GM19351 (cell line): ENCODE measurements around the gene LPGAT1.

Experiments
- ATAC-seq: cut with Tn5 transposase; IDR thresholded peaks from one replicate; pipeline ENCODE4 v1.9.1; 2021; ENCODE audit warnings: mild to moderate bottlenecking, moderate library complexity; ENCODE audit not compliant: unreplicated experiment

Gene LPGAT1

DNA sequence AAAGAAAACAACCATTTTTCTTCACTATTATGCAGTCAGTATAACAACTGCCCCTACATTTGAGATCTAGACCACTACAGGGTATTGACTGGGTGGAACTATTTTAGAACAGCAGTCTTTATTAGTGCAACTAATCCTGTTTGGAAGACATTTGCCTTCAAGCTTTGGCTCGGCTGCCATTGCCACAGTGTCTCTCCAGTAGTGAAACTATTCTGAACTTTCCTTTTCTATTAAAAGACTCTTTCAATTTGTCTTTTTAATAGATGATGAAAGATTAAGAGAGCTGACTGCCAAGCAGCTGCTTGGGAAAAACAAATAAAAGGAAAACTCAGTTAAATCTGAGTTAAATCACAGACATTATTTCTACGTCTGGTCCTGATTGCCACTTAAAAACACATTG is 49.3 kb downstream of the LPGAT1 start:
- ATAC-seq, result peak; percentile 49

GRCh38 chr1:211775170-211775569 is 55.4 kb downstream of the LPGAT1 start:
- ATAC-seq, result no peak

GRCh38 chr1:211764701-211765100 is 65.9 kb downstream of the LPGAT1 start:
- no peak for ATAC-seq

DNA sequence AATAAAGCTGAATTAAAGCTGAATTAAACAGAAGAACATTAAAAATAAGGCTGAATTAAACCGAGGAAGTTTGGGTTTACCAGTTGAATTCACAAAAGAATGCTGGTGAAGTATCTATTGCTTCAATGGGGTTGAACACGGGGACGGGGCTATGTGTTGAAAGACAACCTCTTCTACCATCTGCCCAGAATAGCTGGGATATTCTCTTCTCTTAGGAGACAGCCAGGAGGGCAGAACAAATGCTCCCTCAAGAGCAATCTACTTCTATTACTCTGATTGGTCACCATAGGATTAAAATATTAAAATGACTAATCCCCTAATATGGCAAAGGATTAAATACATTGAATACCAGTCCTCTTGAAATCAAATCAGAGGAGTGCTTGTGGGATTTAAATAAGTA is 68.4 kb downstream of the LPGAT1 start:
- no peak for ATAC-seq

DNA sequence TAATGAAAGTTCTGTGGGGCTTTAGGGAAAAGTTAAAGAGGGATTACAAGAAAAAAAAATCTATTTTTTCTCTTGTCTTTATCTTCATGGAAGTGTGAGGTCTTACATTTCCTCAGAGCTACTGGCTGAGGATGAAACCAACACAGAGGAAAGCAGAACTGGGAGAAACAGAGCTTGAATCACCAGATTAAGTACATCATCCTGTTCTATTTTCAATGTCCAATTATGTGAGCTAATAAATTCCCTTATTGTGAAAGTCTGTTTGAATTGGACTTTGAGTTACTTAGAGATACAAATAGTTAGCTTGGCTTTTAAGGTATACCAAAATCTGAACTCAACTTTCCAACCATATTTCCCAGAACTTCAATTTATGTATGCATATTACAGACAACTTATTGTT is 69.2 kb downstream of the LPGAT1 start:
- no peak for ATAC-seq

DNA sequence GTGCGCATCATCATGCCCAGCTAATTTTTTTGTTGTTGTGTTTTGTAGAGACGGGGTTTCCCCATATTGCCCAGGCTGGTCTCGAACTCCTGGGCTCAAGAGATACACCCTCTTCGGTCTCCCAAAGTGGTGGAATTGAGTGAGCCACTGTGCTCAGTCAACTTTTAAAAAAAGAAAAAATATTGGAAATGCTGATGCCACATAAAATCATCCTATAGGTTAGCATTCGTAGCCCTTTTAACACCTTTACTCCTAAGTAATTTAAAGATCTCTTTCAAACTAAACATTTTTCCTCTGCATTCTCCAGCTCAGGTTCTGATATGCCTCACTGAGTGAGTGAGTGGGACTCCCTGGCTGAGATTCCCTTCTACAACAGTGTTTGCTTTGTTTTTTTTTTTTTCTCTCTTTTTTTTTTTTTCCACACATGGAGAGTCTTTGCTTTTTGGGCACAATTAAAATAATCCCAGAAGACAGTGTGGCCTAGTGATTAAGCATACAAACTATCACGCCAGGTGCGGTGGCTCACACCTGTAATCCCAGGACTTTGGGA is 74.0 kb downstream of the LPGAT1 start:
- no peak for ATAC-seq

DNA sequence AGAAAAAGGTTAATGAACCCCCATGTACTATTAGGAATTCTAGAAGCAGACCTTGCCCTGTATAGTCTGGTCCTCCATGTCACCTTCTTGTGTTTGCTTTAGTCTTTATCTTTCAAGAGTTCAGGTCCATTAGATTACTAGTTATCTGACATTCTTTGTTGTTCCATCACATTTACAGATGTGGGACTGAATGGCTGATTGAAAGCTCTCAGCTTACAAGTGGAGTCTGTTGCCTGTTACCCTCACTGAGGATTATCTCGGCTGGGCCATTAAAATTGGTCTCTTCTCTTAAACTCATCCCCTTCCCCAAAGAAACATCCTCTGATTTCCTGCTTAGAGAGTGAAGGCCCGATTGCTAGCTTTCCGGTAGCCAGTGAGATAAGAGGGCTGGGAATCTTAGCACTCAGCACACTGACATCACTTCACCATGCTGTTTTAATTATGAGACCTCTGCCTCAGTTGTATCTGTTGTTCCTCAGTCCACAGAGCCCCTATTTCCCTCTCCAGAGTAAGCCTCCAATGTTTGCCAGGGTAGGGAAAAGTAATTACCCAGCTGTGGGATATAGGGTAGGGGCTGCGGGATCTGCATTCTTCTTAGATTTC is 76.8 kb downstream of the LPGAT1 start:
- ATAC-seq, result no peak

- ATAC-seq, result no peak
Observed at GRCh38 chr1:211752951-211753486, 77.5 kb downstream of the LPGAT1 start.

DNA sequence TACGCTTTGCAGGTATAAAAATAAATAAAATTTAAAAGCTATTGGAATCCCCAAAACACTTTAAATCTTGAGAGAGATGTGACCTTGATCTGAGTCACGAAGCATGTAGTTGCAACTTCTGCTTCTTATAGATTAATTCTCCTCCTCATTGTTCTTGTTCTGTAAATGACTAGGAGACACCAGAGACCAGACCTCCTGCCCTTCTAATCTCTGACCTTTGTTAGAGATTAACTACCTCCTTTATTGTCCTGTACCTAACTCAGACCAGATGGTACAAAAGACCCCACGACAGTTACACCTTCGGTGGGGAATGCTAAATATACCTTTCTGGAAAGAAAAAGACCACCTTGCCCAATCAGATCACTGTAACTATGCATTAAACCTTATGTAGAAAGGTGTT is 78.2 kb downstream of the LPGAT1 start:
- no peak for ATAC-seq

DNA sequence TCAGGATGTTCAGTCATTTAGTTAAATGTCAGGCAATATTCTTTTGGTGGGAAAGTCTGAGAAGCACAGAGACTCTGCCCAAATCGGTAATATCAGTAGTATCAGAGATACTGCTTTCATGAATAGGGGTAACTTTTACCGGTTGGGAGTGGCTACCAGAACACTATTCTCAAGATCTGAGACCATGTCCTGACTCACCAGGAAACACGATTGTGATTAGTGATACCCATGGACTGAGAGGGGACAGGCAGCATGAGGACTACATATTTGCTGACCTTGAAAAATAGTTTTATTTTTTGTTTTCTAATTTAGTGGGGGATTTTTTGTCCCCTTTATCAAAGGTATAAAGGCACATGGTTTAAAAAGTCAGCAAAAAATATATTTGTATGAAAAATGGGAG is 79.1 kb downstream of the LPGAT1 start:
- ATAC-seq, result no peak

- ATAC-seq, result no peak
Observed at GRCh38 chr1:211750599-211750998, 80.0 kb downstream of the LPGAT1 start.

GRCh38 chr1:211749251-211749650 is 81.3 kb downstream of the LPGAT1 start:
- ATAC-seq, result no peak

DNA sequence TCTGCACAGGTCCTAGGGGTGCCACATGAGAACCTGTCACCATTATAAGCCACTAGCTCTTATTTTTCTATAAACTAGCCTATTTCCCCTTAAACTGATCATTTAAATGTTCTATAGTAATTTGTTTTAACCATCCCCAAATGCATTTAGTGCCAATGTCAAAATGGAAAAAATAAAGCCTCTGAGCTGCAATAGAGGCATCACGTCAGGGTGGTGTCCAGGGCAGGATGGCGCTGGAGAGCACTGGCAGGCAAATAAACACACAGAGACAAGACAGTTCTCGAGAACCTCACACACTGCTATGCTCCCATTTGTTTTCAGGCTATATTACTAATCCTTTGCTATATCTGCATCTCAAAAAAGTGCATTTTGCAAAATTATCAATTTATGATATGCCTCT is 81.8 kb downstream of the LPGAT1 start:
- no peak for ATAC-seq

DNA sequence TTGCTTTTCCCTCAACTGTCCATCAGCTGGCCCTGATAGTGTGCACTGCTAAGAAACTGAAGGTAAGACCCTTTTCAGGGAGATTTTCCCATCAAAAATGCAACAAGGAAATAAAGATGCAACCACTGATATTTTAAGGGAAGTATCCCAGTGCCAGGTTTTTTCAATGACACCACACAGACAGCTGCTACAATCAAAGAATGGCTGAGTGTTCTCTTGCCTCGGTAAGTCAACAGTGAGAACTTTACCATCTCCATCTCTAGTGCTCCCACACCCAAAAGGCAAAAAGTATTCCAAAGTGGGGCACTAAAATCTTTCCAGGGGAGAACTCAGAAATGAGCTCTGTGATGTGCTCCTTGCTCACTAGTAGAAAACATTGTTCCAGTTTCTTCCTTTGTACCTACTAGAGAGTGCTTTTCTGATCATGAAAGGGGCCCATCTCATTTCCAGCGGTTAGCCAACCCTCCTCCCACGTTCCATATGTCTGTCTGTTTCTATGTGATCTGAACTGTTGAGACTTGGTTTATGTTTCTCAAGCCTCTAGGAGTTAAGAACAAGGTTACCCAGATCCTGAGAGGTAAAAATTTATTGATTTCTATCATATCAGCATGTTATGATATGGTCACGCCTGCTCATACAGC is 87.6 kb downstream of the LPGAT1 start:
- ATAC-seq, result no peak

DNA sequence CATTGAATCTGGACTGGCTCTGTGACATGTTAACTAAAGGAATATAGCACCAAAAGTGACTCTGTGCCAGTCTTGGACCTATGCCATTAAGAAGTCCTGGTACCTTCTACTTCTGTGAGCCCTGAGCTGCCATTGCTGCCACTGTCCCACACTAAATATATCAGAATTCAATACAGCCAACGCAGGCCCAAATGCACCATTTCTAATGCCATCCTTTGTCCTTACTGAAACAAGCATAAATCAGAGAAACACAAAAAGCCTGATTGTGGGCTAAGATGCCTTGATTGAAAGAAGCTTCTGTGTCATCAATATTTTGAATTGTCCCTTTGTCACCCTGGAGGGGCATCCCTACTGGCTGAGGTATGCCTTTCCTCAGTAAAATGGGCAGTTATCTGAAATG is 88.3 kb downstream of the LPGAT1 start:
- ATAC-seq, result no peak

- no peak for ATAC-seq
Observed at GRCh38 chr1:211741788-211742187, 88.8 kb downstream of the LPGAT1 start.

GRCh38 chr1:211741116-211741515 is 89.4 kb downstream of the LPGAT1 start:
- ATAC-seq, result no peak

DNA sequence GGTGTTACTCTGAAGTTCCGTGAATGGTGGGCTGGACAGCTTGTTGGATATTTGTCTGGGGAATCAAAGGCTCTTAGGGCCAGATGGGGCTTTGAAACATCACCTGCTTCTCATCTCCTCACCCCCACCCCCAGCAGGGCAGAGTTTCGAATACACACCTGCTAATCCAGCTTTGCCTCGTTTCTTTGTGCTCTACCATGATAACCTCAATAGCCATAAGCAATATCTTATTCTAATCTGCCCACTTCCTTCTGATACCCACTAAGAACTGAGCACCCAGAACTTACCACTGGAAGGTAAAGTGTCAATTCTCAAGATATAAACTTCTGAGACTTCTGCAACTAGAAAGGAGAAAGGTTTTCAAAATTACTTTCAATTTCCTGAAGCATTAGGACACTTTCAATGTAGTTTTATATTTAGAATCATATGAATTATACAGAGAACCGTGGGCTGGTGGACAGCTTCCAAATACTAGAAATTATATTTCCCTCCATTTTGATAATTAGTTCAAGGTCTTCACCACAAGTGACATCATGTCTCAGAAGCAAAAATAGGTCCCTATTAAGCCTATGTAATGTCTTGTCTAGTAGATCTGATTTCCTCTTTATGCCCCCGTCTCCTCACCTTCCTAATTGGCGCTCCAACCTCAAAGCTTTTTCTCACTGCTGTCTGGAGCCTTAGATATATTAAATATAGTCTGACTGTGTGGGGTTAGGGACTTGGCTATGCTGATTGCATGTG is 90.7 kb downstream of the LPGAT1 start:
- peak; percentile 67 for ATAC-seq

DNA sequence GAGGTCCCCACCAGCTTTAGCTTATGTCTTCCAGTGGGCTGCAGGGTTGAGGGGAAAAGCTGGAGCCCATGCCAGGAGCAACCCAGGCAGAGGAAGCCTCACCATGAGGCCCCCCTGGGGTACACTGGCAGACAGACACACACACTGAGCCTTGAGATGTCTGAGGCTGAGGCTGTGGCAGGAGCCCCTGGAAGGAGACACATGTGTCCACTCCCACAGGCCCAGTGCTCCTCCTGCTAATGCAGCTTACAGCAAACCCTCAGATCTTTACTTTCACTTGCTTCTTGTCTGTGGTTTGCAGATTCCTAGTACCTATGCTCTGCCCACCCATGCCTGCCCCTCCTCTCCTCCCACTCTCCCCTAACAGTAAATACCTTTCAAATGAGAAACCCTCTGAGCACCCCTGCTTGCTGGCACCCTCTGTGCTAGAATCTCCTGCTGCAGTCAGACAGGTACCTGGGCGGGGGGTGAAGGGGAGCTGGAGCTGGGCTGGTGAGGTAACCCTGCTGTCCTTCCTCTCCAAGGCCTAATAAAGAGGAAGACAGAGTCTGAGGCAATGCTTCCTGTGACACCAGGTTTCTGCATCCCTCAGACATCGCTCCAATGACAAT is 91.8 kb downstream of the LPGAT1 start:
- ATAC-seq, result peak; percentile 42

GRCh38 chr1:211738096-211738690 is 92.4 kb downstream of the LPGAT1 start:
- ATAC-seq, result no peak
